Gastrocnemius medialis (tissue), 4 donors: ENCODE measurements around the gene GPR84. TPM values are rescaled to one million over a fixed set of nuclear protein-coding genes. Genes with fewer than 3 reads are reported as not detected.

Experiments
- ATAC-seq, 2 donors: fragments of 150-250 bp; one replicate each; pipeline ENCODE4 v1.9.1; 2016
- DNase-seq, 2 donors: peaks; one replicate each; pipeline ENCODE4 v3.0.0-alpha.2; 2019
- H3K27ac ChIP-seq, 4 donors: fragments of 200-600 bp; sonication (generic); 1 replicate in 1 of 4; 2 replicates in 3 of 4; pipeline ENCODE4 v1.5.1; 2016 to 2018; ENCODE audit warnings: mild to moderate bottlenecking in 2 of 4, moderate library complexity in 1 of 4
- H3K27me3 ChIP-seq, 3 donors: fragments of 200-600 bp; sonication (generic) in 2 of 3; 1 replicate in 1 of 3; 2 replicates in 2 of 3; pipeline versions ENCODE4 v1.5.1 to v1.6.0; 2016 to 2019; ENCODE audit warnings: mild to moderate bottlenecking in 1 of 3, moderate library complexity in 1 of 3
- H3K36me3 ChIP-seq, 2 donors: fragments of 200-600 bp; sonication (generic) in 1 of 2; one replicate each; pipeline ENCODE4 v1.5.1; 2017 to 2018
- H3K4me1 ChIP-seq, 2 donors: fragments of 200-600 bp; sonication (generic) in 1 of 2; one replicate each; pipeline ENCODE4 v1.5.1; 2016 to 2017; ENCODE audit warnings: mild to moderate bottlenecking in 2 of 2
- H3K4me3 ChIP-seq, 4 donors: fragments of 200-600 bp; sonication (generic) in 3 of 4; 1 replicate in 1 of 4; 2 replicates in 3 of 4; pipeline ENCODE4 v1.5.1; 2016 to 2019; ENCODE audit warnings: mild to moderate bottlenecking in 2 of 4
- H3K9me3 ChIP-seq, 3 donors: fragments of 200-600 bp; sonication (generic) in 2 of 3; 1 replicate in 1 of 3; 2 replicates in 2 of 3; pipeline ENCODE4 v1.5.1; 2016 to 2019
- POLR2A ChIP-seq, 2 donors: fragments of 450-650 bp; IDR thresholded peaks; one replicate each; pipeline ENCODE4 v1.6.1; 2017; ENCODE audit warnings: antibody characterized with exemption in 2 of 2, mild to moderate bottlenecking in 2 of 2, moderate library complexity in 2 of 2
- in situ Hi-C, 4 donors: fragments of 200-750 bp; cut with MboI; loops; one replicate each; pipeline versions ENCODE4 v1.15.0 to v1.8.0; 2017; ENCODE audit warnings: low sequenced_read_pairs in 4 of 4
- intact Hi-C: fragments of 100-400 bp; cut with DNase I; formaldehyde crosslinking; loops from one replicate; pipeline ENCODE4 v1.15.1; 2023; ENCODE audit warnings: low total_unique reads
- total RNA-seq, 4 donors: library from RNA; depleted of rRNA; stranded (reverse); fragments of >200 nt; gene quantifications; one replicate each; pipeline versions ENCODE4 v1.1.0 to v1.2.3, GENCODE V29; 2016
- TF ChIP-seq, protein P1 (sequence below), 5 experiments: fragments of 450-650 bp in 3 of 5; fragments of 200-600 bp in 2 of 5; sonication (generic) in 2 of 5; IDR thresholded peaks in 4 of 5; conservative IDR thresholded peaks in 1 of 5; 1 replicate in 4 of 5; 2 replicates in 1 of 5; pipeline ENCODE4 v1.5.1; 2016 to 2019; ENCODE audit warnings: antibody characterized with exemption in 5 of 5, mild to moderate bottlenecking in 3 of 5, moderate library complexity in 3 of 5

Gene GPR84
- total RNA-seq, 4 donors from 2014 or later, result 0.49 to 0.51 TPM; not detected in 2

DNA sequence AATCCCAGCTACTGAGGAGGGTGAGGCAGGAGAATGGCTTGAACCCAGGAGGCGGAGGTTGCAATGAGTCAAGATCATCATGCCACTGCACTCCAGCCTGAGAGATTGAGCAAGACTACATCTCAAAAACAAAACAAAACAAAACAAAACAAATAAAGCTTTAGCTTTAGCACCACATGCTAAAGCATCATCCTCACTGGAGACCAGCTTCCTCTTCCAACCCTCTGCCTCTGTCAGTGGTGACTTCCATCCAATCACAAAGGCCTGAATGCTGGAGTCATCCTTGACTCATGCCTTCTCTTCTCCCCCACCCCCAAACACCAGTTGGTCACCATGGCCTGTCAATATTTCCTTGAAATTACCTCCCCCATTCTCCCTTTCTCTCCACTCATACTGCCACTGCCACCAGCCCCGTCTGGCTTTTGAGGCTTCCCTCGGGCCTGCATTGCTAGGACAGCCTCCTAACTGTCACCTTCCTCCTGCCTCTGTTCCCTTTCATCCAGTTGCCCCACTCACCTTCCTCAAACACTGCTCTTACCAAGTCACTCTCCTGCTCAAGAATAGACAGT lies 18.8 kb upstream of the GPR84 start:
- DNase-seq (no peak), ATAC-seq (peak in 1 of 2 donors; percentile 20)
- in situ Hi-C loops, result no loop called here
- Histone ChIP-seq H3K4me3 (no peak overlapping the region), H3K9me3 (no peaks in the 10 kb centered on the region), H3K27me3 (no peaks in the 10 kb centered on the region), H3K4me1 (peaks cover 45 to 62% of the 10 kb centered on the region in 2 donors), H3K36me3 (no peaks in the 10 kb centered on the region), H3K27ac (peak overlapping the region in 2 of 4 donors; percentile 43 to 78)
- intact Hi-C loops, result no loop called here
- no peak for TF ChIP-seq POLR2A (IDR thresholded peaks at IDR 0.05)
- TF ChIP-seq, protein P1, sequence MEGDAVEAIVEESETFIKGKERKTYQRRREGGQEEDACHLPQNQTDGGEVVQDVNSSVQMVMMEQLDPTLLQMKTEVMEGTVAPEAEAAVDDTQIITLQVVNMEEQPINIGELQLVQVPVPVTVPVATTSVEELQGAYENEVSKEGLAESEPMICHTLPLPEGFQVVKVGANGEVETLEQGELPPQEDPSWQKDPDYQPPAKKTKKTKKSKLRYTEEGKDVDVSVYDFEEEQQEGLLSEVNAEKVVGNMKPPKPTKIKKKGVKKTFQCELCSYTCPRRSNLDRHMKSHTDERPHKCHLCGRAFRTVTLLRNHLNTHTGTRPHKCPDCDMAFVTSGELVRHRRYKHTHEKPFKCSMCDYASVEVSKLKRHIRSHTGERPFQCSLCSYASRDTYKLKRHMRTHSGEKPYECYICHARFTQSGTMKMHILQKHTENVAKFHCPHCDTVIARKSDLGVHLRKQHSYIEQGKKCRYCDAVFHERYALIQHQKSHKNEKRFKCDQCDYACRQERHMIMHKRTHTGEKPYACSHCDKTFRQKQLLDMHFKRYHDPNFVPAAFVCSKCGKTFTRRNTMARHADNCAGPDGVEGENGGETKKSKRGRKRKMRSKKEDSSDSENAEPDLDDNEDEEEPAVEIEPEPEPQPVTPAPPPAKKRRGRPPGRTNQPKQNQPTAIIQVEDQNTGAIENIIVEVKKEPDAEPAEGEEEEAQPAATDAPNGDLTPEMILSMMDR (IDR thresholded peaks at IDR 0.05 in 4 of 5, conservative IDR thresholded peaks at IDR 0.05 in 1 of 5), result no peak

DNA sequence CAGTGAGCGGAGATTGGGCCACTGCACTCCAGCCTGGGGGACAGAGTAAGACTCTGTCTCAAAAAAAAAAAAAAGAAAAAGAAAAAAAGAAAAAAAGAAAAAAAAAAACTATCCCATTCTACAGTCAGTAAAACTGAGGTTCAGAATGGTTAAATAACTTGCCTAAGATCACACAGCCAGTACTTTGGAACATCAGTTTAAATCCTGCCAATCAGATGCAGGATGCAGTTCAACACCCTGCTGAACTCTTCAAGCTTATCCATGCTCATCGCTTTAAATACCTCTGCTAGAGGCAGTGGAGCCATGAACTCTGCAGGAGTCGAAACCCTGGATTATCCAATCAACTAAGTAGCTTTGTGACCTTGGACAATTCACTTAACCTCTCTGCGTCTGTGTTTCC lies 16.9 kb upstream of the GPR84 start:
- ATAC-seq, result no peak
- H3K9me3 ChIP-seq, result no peaks in the 10 kb centered on the region
- in situ Hi-C loops, result no loop called here
- peaks cover 39 to 58% of the 10 kb centered on the region in 2 donors for H3K4me1 ChIP-seq
- DNase-seq, result no peak
- no peaks in the 10 kb centered on the region for H3K36me3 ChIP-seq
- no peak overlapping the region for H3K4me3 ChIP-seq
- TF ChIP-seq POLR2A (IDR thresholded peaks at IDR 0.05), result no peak
- TF ChIP-seq, protein P1 (IDR thresholded peaks at IDR 0.05 in 4 of 5, conservative IDR thresholded peaks at IDR 0.05 in 1 of 5), result no peak
- intact Hi-C loops, result no loop called here
- H3K27me3 ChIP-seq, result no peaks in the 10 kb centered on the region
- peak overlapping the region in 3 of 4 donors; percentile 3 to 78 (median 72) for H3K27ac ChIP-seq

DNA sequence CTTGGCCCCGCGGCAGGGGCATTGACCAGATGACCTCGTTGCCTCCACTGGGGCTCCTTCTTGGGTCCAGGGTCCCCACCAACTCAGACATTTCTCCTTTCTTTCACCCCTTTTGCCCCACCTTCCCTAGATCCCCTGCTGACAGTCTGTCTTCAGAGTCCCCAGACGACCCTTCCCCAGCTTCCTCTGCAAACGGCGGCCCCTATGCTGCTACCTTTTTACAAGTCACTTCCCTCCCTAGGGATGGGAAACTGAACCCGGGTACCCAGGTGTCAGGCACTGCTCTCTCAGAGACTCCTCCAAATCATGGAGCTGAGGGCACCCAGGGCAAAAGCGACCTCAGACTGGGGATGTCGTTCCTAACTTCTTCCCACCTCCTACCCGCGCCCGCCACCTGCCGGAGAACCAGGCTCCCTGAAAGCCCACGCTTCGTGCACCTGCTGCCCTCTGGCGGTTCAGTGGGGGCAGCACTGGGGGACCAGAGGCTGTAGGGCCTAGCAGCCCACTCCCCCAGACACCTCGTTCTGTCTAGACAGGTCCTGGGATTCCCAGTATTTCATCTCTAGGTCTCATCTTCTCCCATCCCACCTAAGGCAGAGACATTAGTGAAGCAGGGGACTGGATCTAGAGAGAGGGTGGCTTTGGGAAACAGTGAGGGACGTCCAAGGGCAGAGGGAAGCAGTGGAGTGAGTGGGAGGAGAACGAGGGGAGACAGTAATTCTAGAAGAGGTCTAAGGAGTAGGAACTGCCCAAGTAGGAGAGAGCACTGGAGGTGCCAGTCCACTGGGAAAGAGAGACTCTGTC lies 15.3 kb upstream of the GPR84 start:
- peak overlapping the region; percentile 44 to 78 (median 51) for H3K4me3 ChIP-seq
- peaks cover 30 to 54% of the 10 kb centered on the region in 2 donors for H3K4me1 ChIP-seq
- H3K27me3 ChIP-seq, result no peaks in the 10 kb centered on the region
- H3K36me3 ChIP-seq, result no peaks in the 10 kb centered on the region
- peak overlapping the region; percentile 72 to 80 (median 78) for H3K27ac ChIP-seq
- no peak for TF ChIP-seq POLR2A (IDR thresholded peaks at IDR 0.05)
- TF ChIP-seq, protein P1 (IDR thresholded peaks at IDR 0.05 in 4 of 5, conservative IDR thresholded peaks at IDR 0.05 in 1 of 5), result peak; percentile 98 to 100 (median 100)
- intact Hi-C loops (loop anchor here (1.0 to 10.0 kb wide), 2 partner anchors 9 to 655 kb away; partner anchors contain the start of gene CALCOCO1), in situ Hi-C loops (no loop called here)
- DNase-seq, result peak; percentile 86 to 90
- H3K9me3 ChIP-seq, result no peaks in the 10 kb centered on the region
- ATAC-seq, result peak; percentile 81 to 91

DNA sequence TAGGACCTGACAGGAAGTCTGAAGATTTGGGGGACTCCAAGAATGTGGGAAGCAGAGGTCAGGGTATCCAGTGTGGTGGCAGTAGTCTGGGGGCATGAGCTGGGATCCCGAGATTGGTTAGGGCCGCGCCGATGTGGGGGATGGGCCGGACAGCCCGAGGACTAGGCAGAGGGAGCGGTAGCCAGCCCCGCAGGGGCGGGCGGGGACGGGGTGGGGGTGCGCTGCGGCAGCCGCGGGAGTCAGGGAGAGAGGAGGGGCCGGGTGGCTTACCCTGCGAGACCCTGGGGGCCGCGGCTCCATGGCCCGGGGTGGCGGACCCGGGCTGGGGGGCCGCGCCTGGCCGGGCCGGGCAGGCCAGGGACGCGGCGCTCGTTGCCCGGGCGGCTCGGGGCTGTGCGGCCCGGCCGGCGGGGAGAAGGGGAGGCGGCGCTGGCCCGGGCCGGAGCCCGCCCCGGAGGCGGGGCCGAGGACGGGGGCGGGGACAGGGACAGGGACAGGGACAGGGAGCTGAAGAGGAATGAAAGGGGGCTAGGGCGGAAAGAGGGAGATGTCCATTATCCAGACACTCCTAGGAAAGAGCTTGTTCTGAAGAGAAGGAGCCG lies 14.6 kb upstream of the GPR84 start:
- in situ Hi-C loops, result no loop called here
- peak overlapping the region; percentile 72 to 80 (median 78) for H3K27ac ChIP-seq
- ATAC-seq (peak; percentile 71 to 84), DNase-seq (peak in 1 of 2 donors; percentile 66)
- H3K36me3 ChIP-seq, result no peaks in the 10 kb centered on the region
- TF ChIP-seq, protein P1 (IDR thresholded peaks at IDR 0.05 in 4 of 5, conservative IDR thresholded peaks at IDR 0.05 in 1 of 5), result no peak
- peak in 1 of 2 donors; percentile 29 for TF ChIP-seq POLR2A (IDR thresholded peaks at IDR 0.05)
- intact Hi-C loops, result loop anchor here (1.0 to 10.0 kb wide), 2 partner anchors 9 to 654 kb away; partner anchors contain the start of gene CALCOCO1
- H3K27me3 ChIP-seq, result no peaks in the 10 kb centered on the region
- H3K4me1 ChIP-seq, result peaks cover 29 to 51% of the 10 kb centered on the region in 2 donors
- peak overlapping the region; percentile 44 to 78 (median 51) for H3K4me3 ChIP-seq
- no peaks in the 10 kb centered on the region for H3K9me3 ChIP-seq
